8988T (cell line): ENCODE measurements around the gene DENND6B.

ENCODE experiments used
- DNase-seq: peaks from one replicate; pipeline ENCODE4 v3.0.0; 2011

Gene DENND6B

DNA sequence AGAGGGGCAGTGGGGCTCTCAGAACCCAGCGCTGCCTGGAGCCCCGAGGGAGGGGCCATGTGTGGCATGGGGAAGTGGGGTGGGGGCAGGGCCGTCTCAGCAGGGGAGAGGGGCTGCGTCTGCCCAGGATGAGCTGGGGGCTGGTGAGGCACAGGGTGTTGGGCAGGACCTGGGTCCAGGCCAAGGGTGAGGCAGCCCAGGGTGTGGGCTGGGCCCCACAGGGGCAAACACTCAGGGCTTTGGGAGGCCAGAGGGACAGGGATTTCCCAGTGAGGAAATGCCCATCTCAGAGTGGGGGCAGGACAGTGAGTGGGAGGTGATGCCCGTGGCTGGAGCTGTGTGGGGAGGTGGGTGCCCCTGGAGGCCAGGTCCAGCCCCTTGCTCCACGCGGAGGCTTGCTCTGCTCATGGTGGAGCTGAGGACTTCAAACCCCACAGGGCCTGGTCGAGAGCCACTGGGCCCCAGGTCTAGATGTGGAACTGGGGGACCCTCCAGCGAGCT is 24.7 kb downstream of the DENND6B start:
- no peak for DNase-seq

GRCh38 chr22:50301581-50301991 is 25.2 kb downstream of the DENND6B start:
- no peak for DNase-seq

DNA sequence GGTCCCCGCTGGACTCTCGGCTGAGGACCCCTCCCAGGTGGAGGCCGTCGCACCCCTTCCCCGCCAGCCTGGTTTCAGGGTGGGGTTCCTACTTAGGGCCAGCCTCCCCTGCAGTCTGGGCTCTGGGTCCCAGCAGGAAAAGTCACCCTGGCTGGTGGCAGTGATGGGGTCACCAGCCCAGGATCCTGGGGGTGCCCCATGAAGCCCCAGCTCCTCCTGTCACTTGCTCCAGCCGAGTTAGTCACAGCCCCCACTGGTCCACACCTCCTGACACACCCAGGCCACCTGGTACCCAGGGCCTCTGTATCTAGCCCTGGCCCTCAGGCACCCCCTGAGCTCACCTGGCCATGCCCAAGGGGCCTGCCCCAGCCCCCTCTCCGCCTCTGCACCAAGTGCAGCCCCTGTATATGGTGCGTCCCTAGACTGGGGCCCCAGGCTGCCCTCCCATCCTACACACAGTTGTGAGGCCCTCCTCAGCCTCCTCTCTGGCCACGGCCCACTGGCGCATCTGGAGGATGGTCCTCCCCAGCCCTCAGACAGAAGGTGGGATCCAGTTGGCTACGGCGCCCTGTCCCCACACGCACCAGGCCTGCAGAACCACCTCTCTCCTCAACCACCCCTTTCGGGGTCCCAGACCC is 26.1 kb downstream of the DENND6B start:
- DNase-seq = no peak

GRCh38 chr22:50299785-50300619 is 26.8 kb downstream of the DENND6B start:
- DNase-seq = no peak

- DNase-seq = no peak
Observed at GRCh38 chr22:50298937-50299784, 27.7 kb downstream of the DENND6B start.

DNA sequence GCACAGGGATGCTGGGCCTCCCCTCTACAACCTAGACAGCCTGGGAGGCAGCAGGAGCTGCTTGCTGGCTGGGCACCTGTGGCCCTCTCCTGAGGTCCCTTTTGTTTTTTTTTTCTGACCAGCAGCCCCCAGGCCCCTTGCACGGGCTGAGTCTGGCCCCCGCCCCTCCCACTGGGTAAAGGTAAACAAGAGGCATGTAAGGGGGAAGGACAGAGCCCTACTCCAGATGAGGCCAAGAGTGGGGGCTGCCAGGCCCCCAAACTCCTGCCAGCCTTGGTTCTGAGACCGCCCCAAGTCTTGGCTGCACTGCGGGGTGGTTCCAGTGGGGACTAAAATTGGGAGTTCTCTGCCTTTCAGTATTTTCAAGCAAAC is 28.6 kb downstream of the DENND6B start:
- no peak for DNase-seq

GRCh38 chr22:50297510-50298265 is 29.1 kb downstream of the DENND6B start:
- no peak for DNase-seq

GRCh38 chr22:50296658-50297490 is 29.9 kb downstream of the DENND6B start:
- DNase-seq = no peak

DNA sequence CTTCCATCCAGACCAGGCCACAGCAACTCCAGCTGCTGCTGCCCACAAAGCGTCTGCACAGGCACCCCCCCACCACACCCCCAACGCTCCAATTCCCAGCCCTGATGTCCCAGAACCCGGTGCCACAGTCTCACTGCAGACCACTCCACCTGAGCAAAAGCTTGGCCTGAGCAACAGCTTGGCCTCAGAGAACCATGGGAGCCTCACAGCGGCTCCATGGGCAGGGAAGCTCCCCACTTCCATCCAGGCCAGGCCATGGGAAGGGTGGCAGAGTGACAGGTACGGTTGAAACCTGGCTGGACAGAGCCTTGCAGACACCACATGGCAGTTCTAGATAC is 32.5 kb downstream of the DENND6B start:
- DNase-seq = no peak

DNA sequence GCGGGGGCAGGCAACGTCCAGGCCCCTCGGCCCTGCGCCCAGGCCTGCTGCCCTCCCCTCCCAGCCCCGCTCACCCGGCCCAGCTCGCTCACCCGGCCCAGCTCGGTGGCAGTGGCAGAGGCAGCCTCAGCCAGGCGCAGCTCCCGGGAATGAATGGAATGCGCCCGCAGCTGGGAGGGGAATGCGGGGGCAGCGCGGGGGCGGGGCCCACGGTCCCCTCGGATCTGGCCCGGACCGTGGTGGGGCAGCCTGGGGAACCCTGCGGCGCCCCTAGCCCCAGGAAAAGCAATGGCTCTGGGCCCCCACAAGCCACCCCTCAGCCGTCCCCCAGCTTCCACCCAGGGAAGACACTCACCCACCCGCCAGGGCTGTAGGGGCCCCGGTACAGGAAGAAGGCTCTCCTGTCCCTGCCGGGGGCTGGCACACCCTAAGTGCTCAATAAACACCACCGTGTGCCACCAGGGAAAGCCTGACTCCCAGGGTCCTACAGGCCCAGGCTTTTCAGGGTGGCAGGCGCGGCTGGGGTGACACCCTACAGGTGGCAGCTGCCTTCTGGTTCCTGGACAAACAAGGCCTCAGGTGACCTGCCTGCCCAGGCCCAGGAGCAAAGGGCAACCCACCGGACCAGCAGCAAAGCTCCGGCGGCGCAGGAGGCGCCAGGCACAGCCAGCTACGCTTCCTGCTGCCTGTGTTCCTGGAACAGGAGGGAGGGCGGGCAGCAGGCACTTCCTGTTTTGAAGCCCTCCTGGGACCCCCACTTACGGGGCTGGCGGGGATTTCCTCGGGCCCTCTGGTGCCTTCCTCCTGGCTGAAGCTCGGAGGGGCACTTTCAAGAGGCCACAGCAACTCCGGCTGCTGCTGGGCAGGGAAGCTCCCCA is 33.1 kb downstream of the DENND6B start:
- DNase-seq = peak; percentile 77

- DNase-seq = no peak
Observed at GRCh38 chr22:50292643-50293440, 34.0 kb downstream of the DENND6B start.

DNA sequence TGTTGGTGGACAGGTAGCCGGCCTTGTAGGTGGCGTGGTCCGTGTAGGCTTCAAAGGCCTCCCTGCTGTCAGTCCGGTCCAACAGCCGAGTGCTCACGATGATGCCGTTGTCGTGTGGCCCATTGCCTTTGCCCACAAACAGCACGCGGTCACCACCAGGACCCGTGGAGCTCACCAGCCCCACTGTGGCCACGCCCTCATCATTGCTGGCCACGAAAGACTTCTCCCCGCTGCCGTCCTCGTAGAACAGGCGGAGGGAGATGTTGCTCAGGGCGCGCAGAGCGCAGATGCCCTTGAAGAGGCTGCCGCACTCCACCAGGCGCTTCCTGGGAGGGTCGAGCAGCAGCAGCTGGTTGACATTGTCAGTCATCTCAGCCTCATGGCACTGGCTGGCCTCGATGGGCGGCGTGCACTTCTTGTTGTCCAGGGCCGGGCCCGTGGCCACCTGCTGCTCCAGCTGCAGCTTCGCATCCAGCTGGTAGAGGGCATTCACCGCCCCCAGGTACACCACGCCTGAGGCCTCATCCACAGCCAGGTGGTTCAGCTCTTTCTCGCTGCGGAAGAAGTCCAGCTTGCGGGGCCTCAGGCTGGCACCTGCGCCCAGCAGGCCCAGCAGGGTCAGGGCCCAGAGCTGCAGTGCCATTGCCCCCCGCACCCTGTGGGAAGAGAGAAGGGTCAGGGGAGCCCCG is 36.7 kb downstream of the DENND6B start:
- DNase-seq = no peak

DNA sequence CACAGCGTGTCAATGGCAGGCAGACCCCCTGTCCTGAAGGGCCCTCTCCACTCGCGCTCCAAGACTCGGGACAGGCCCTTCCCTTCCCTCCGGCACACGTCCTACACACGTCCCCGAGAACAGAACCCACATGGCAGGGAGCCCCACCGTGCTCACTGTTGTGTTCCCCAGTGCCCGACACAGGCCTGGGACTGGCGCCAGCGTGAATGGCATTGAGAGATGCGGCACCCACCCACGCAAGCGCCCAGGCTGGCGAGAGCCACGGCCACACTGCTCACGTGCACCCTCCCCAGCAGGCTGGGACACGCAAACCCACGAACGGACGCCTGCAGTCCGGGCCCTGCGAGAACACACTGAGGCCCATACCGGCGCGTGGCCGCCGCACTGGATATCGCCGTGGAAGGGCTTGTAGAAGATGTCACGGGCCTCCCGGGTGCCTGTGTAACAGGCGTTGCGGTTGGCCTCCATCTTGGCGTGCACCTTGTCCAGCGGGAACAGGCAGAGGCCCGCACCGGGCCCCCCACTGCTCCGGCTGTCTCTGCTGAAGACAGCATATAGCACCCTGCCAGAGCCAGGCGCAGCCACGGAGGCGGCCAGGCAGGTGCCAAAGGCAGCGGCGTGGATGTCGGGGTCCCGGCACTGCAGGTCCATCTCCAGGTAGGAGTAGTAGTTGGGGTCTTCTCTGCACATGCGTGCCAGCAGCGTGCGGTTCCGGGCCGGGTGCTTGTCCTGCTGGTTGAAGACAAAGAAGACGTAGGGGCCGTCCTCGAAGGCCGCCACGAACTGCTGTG is 37.5 kb downstream of the DENND6B start:
- no peak for DNase-seq

DNA sequence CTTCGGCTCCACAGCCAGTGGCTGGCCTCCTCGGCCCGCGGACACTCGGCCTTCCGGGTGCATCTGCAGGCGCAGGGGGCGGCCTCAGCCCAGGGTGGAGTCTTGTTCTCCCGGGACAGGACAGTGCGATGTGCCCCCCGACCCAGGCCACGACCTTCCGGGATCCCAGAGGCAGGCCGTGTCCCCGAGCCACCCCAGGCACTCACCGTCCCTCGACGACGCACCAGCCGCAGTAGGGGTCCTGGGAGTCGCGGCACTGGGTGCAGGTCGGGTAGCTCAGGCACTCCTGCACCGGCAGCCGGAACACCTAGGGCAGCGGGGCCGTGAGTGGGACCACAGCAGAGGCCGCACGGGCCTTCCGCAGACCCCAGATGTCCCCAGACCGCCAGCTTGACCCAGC is 39.1 kb downstream of the DENND6B start:
- no peak for DNase-seq

DNA sequence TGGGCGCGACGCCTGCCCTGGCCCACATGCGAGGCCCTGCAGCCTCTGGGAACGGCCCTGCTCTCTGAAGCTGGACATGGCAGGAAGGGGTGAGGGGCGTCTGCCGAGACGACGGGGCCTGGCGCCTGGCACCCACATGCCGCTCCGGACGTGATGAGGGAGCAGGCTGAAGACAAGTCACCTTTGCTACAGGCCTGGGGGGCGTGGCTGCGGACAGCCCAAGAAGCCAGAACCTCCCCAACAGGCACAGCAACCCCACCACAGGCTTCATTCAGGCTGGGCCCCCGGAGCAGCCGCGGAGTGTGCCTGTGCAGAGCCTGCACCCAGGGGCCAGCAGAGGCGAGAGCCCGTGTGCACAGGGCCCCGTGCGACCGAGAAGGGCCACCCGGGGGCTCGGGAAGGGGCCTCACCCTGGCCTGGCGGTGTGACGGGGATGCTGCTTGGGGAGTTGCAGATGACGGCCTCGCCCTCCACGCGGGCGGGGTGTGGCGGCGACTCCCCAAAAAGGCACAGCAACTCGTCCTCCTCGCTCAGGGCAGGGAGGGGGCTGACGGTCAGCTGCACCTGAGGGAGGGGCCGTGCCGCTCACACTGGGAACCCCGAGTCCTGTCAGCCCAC is 40.0 kb downstream of the DENND6B start:
- DNase-seq = no peak

- DNase-seq = no peak
Observed at GRCh38 chr22:50286275-50286674, 40.5 kb downstream of the DENND6B start.

- DNase-seq = no peak
Observed at GRCh38 chr22:50285568-50286229, 41.1 kb downstream of the DENND6B start.
